NCI-H526 treated with DMSO at 0.1 percent for 48 hours (cell line): ENCODE measurements around the gene COL20A1.
"Not testable (repeated sequence)": the region's sequence is repeated elsewhere in the genome, so short reads cannot be mapped to it uniquely, and the experiment has no call there.

ENCODE experiments used
- DNase-seq: peaks from one replicate; lab custom pipeline; 2025; lab: John Stamatoyannopoulos, UW

The COL20A1 gene

DNA sequence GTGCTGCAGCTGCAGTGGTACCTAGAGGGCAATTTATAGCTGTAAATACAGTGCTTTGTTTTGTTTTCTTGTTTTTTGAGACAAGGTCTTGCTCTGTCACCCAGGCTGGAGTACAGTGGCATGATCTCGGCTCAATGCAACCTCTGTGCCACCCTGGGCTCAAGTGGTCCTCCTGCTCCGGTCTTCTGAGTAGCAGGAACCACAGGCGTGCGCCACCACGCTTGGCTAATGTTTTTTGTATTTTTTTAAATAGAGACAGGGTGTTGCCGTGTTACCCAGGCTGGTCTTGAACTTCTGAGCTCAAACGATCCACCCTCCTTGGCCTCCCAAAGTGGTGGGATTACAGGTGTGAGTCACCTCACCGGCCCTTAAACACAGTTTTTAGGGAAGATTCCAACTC is 41.4 kb downstream of the COL20A1 start:
- DNase-seq: no peak

DNA sequence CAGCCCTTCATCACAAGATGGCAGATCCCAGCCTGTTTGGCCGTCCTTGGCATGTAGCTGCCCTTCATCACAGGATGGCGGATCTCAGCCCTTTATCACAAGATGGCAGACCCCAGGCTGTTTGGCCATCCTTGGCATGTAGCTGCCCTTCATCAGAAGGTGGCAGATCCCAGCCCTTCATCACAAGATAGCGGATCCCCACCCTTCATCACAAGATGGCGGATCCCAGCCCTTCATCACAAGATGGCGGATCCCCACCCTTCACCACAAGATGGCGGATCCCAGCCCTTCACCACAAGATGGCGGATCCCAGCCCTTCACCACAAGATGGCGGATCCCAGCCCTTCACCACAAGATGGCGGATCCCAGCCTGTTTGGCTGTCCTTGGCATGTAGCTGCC is 42.1 kb downstream of the COL20A1 start:
- not testable (repeated sequence) for DNase-seq

DNA sequence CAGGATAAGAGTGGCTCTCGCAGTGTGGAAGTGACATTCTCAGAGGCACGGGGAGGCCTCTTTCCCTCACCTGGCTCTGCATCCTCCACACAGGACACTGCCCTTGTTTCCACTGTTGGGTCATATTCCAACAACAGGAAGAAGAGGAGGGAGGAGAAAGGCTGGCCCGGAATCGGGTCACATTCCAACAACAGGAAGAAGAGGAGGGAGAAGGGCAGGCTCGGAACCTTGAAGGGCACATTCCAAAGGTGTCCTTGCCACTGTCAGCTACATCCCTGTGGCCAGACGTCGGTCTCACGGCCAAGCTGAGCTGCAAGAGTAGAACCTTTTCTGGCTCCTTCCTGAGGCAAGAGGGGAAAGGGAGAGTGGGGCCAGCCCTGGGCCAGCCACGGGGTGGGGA is 42.7 kb downstream of the COL20A1 start:
- DNase-seq: no peak

DNA sequence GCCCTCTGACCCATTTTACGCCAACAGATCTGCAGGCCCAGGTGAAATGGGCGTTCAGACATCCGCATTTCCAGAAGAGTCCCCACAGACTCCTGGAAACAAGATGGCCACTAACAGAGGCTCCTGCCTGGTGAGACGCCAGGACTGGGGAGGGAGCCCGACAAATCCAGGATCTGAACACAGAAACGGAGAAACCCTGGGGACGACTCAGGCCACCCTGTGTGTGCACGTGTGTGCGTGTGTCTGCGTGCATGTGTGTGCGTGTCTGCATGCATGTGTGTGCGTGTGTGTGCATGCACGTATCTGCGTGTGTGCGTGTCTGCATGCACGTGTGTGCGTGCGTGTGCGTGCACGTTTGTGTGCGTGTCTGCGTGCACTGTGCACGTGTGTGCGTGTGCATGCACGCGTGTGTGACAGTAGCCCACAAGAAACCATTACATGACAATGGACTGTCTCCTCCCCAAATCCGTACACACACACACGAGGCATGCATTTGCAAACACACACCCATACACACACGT is 43.3 kb downstream of the COL20A1 start:
- no peak for DNase-seq

DNA sequence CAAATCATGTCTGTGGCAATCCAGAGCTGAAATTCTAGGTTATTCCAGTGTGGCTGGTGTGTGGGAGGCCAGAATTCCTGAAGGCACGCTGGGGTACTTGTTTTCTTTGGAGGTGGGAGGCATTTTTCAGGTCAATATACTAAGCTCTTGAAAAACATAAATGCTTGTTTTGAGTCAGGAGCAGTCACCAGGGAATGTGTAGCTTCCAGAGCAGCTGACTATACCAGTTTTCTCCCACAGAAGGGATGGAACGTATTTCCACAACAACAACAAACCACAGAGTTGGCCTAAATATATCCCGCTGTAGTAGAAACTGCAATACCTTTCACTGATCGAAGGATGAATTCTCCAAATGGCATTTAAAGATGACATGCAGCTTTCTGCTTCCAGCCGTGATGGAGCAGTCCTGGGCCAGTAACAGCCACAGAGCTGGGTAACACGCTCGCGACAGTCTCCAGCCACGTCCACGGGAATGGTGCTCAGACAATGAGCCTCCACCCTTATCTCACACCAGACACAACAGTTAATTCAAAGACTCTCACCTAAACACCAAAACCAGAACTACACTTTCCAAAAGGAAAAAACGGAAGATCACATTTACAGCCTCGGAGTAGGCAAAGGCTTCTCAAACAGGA is 44.9 kb downstream of the COL20A1 start:
- DNase-seq: no peak

DNA sequence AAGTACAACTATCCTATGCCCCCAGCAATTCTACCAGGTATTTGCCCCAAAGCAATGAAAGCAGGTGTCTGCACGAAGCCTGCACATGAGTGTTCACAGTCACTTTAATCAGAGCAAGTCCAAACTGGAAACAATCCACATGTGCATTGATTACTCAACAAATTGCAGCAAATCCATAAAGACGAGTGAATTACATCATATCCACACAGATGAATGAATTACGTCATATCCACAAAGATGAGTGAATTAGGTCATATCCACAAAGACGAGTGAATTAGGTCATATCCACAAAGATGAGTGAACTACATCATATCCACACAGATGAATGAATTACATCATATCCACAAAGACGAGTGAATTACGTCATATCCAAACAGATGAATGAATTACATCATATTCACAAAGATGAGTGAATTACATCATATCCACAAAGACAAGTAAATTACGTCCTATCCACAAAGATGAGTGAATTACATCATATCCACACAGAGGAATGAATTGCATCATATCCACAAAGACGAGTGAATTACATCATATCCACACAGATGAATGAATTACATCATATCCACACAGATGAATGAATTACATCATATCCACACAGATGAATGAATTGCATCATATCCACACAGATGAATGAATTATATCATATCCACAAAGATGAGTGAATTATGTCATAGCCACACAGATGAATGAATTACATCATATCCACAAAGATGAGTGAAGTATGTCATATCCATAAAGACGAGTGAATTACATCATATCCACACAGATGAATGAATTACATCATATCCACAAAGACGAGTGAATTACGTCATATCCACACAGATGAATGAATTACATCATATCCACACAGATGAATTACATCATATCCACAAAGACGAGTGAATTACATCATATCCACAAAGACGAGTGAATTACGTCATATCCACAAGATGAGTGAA is 46.4 kb downstream of the COL20A1 start:
- DNase-seq: not testable (repeated sequence)

DNA sequence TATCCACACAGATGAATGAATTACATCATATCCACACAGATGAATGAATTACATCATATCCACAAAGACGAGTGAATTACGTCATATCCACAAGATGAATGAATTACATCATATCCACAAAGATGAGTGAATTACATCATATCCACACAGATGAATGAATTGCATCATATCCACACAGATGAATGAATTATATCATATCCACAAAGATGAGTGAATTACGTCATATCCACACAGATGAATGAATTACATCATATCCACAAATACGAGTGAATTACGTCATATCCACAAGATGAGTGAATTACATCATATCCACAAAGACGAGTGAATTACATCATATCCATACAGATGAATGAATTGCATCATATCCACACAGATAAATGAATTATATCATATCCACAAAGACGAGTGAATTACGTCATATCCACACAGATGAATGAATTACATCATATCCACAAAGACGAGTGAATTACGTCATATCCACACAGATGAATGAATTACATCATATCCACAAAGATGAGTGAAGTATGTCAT is 47.2 kb downstream of the COL20A1 start:
- DNase-seq: not testable (repeated sequence)

DNA sequence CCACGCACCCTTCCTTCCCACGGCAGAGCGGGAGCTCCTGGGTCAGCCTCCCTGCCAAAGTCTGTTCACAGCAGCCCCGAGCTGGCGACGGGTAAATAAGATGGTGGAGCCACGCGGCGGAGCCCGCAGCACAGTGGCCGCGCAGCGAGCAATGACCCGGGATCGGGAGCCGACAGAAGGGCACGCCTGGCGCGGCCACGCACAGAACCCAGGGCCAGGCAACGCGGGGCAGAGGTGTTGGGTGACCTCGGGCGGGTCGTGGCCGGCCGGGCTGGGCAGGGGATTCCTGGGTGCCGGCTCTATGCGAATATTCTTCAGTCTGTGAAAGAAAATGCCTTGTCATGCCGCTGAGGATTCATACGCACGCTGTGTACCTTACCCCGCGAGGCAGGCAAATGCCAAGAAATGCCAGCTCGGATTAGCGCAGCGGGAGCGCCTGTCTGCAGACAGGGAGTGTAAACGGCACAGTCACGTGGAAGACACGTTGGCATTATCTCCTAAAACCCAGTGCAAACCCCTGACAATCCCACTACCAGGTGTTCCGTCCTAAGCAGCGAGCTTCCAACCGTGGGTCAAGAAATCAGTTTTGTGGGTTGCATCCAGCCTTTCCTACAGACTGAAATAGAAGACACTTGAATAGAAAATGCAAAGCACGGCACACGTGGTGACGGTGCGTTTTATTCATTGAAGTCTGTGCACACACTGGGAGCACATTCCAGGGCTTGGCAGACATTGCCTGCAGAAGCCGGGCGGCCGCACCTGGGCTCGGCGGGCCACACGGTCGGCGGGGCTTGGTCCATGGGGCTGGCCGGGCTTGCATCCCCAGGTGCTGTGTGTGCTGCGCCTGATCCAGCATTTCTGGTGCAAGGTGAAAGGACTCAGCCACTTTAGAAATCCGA is 49.8 kb downstream of the COL20A1 start:
- DNase-seq: peak; percentile 67

DNA sequence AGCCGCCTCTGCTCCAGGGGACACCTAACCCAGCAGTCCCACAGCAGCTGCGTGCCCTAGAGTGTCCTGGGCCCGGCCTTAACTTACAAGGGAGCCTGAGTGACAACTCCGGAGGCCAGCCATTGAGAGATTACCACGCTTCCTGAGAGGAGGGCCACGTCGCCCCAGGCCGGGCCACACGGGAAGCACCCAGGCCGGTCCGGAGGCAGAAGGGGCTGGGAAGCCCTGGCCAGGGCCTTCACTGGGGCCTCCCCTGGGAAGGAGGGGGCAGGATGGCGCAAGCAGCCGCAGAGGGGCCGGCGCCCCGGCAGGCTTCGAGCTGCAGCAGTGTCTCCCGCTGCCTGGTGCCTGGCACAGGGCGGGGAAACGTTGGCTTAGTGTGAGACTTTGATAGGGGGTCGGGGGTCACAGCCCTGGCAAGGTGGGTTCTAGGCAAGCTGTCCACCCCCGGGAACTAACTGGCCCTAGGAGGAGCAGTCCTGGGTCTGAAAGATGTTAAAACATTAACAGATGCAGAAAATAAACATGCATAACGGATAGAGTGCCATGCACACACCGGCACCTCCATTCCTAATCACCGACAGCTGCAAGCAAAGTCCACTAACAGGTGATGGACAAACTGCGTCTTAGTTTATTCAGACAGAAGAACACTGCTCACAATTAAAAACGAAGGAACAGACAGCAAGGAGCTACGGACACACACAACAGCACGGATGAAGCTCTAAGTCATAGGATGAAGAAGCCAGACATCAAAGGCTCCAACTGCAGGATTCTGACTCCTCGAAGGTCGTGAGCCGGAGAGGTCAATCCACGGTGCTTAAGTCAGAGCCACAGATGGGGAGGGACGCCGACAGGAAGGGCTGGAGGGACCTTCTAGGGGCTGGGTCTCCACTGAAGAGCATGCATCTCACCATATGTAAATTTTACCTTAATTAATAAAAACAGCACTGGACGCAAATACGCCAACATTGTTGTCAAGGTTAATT is 50.8 kb downstream of the COL20A1 start:
- no peak for DNase-seq

DNA sequence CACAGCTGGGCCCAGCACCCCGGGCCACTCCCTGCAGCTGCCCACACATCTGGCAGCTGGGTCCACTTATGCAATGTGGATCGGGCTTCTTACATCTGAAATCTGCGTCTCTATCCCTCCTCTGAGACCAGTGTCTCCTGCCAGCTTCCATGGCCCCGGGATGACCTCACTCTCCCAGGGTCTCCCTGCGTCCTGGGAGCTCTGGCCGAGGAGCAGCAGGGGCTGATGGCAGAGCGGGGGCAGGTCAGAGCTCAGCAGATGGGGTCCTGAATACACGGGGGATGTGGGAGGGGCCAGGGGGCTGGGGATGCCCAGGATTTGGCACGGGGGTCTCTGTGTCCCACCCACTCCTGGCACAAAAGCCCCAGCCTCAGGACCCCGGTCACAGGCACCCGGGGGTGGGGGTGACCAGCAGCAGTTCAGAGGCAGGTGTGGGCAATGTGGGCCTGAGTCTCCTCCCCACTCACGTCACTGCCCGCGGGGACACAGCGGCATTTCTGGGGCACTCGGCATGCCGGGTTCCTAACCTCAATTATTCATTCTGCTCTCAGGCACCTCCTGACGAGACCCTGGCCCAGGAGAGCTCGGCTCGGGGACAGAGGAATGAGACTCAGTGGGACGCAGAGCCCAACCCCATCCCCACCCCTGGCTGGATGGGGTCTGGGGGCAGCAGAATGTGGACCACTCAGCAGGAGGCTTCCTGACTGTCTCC is 51.8 kb downstream of the COL20A1 start:
- no peak for DNase-seq

DNA sequence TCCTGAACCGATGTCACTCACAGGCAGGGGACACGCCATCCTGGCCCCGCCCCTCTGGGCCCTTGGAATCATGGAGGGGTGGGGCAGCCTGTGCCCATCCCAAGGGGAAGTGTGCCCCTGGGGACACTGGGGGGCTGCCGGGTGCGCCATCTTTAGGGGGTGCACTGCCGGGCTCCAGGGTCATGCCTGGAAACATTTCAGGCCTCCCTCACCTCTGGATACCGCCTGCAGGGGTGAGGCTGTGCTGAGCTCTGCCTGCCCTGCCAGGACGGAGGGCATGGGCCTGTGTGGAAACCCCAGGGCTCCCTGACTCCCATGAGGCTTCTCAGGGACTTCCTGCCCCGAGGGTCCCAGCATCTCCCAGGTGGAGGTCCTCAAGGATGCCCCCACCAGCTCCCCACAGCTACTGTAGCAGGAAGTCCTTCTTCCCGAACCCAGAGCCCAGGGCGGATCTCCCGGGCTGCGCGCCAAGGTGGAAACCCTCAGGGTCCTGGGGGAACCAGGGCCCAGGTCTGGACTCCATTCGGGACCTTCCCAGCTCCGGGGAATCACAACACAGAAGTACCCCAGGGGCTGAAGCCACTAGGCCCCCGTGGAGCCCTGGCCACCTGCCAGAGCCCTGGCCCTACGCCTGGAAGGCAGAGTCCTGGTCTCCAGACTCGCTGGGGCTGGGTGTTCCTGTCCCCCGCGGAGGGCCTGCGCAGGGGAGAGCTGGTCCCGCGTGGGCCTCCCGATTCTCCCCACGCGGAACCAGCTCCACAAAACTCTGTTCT is 52.5 kb downstream of the COL20A1 start:
- no peak for DNase-seq

DNA sequence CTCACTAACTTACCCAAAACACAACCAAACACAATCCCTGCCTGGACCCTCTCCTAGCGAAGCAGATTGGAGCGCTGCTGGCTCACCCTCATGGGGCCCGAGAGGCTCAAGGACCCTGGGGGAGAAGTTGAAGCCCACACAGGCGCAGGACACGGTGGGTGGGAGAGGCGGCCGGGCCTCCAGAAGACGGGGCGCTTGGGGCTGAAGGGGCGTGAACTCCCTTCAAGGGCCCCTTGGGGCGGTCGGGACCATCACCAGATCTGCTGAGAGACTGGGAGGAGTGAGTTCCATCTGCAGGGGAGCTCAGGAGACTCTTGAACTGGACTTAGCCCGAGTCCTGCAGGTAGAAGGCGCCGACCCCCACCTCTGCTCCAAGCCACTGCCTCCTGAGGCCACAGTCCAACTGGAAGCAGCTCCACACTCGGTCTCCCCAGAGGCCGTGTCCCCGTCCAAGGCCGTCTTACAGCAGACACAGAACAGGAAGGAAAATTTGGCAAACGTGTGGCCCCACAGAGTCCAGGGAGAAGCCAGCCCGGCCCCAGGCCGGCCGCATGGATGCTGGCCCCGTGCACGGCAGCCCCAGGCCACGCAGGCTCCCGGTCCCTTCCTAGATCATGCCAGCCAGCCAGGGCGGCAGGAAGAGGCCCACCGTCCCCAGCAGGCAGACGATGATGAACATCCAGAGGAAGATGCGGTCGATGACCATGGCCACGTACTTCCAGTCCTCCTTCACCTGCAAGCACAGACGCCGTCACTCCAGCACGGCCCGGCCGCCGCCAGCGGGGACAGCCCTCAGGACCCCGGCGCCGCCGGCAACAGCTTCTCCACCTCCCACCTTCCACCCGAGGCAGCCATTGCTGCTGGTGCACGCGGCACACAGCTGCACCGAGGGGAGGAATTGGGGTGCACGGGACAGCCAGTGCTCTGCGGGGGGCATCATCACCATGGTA is 53.4 kb downstream of the COL20A1 start:
- no peak for DNase-seq

DNA sequence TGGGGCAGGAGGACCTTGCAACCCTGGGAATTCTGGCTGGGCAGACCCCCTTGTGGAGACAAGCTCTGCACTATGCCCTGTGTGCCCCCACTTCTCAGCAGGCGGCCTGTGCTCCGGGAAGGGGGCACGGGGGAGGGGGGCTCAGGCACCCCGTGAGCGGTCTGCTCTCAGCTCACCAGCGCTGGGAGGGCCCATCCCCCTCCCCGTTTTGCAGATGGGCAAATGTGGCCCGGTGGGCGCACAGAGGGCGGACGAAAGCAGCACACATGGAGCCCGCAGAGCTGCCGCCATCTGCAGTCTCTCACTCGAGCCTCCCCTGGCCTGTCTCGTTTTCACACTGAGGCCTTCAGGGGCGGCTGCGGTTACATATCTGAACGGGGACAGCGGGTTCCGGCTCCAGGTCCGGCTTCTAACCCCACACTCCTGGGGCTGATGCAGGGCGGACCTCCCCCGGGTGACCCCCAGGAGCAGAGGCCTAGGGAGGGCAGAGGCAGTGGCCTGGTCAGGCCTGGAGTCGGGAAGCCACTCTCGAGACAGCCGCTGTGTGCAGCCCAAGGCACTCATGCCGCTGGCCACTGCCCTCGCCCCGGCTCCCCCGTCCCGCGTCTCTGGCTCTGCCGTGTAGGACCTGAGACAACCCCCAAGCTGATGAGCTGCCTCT is 54.2 kb downstream of the COL20A1 start:
- no peak for DNase-seq

DNA sequence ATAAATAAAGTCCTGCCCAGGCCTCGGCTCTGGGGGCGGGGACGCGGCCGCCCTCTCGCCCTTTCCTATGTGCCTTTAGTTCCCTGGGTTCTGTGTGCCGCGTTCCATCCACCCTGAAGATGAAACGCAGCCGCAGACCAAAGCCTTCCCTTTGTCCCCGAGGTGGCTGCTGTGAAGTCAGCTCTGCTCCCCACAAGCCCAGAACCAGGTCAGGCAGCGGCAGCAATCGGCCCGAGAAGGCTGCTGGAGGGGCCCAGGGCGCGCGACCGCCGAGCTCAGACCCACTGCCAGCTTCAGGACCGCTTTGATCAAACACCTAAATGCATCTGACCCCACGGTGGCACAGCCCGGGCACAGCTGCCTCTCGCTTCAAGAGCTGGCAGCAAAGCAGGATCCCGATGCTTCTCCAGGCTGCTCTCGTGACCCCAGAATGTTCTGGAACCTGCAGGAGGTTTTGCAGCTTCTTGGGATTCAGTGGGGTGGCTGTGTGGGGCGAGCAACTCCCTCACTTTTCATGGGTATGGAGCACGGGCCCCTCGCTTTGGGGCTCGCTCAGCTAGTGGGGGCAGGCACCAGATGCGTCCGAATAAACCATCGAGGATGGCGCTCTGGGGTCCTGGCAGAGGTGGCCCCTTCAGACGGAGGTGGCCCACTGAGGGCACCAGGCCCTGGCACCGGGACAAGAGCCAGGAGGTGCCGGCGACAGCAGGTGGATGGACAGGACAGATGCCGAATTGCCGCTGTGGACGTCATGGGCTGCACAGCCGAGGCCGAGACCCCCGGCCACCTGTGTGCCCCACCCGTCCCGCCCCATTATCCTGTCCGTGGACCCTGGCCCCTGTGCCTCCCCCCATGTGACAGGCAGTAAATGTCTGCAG is 55.2 kb downstream of the COL20A1 start:
- no peak for DNase-seq

DNA sequence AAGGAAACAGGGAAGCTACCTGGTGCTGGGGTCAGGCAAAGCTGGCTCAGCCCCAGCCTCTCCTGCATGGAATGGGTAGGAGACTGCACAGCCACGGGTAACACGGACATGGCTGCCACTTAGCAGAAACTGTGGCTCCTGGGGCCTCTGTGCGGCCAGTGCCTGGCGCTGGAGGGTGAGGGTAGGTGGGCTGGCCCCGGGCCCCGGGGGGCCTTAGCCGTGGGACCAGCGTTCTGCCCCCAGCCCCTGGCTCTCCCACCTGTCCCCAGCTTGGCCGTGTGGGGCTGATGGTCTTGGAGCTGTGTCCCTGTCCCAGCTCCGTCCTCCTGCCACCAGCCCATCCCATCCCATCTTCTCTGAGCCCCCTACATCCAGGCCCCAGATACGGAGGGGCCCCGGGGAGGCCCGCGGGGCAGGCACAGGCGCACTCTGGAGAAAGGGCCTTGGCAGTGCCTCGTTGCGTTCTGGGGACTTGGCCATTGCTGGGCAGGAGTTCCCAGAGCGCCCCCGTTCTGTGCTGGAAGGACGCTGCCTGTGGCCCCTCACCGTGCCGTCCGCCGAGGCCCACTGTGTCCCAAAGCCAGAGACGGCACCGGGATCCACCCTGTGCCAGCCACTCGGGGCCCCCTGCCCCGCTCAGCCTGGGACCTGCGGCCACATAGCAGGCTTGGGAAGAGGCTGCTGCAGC is 56.0 kb downstream of the COL20A1 start:
- no peak for DNase-seq

DNA sequence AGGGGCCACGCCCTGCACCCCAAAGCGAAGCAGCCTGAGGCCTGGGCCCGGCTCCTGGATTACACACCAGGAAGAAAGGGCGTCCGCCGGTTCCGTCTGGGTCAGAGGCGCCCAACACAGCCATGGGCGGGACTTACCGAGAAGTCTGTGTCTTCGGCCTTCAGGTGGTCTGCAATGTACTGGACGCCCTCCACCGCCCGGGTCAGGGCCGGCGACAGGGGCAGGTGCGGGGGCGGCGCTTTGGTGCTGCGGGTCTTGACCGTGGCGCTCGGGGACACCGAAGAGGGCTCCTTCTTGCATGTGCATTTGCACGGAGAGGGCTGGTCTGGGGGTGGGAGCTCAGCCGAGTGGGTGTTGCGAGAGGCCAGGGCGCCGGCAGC is 56.5 kb downstream of the COL20A1 start:
- no peak for DNase-seq
